ENCODE measurements around the gene ASTN2.

ASTN2 gene

GRCh38 chr9:116991051-116991450 lies 423.8 kb downstream of the ASTN2 start:
- DNase-seq (ENCODE audit: low spot score in 2 of 2) = no peak
- no peak overlapping the region for H3K4me3 Mint-ChIP-seq
- no peaks in the 10 kb centered on the region for H3K4me1 Mint-ChIP-seq
- ATAC-seq (ENCODE audit: low read depth) = no peak
- no peak overlapping the region for H3K27ac Mint-ChIP-seq
- H3K9me3 Mint-ChIP-seq = peaks cover 2% of the 10 kb centered on the region
- H3K27me3 Mint-ChIP-seq = peaks cover 5% of the 10 kb centered on the region
- no peaks in the 10 kb centered on the region for H3K36me3 Mint-ChIP-seq

GRCh38 chr9:116990592-116990991 lies 424.3 kb downstream of the ASTN2 start:
- Mint-ChIP-seq H3K9me3 (peaks cover 2% of the 10 kb centered on the region), H3K4me3 (no peak overlapping the region), H3K36me3 (no peaks in the 10 kb centered on the region), H3K4me1 (no peaks in the 10 kb centered on the region), H3K27ac (no peak overlapping the region), H3K27me3 (peaks cover 5% of the 10 kb centered on the region)
- no peak for ATAC-seq (ENCODE audit: low read depth)
- DNase-seq (ENCODE audit: low spot score in 2 of 2) = no peak

GRCh38 chr9:116987721-116988485 lies 427.0 kb downstream of the ASTN2 start:
- DNase-seq (ENCODE audit: low spot score in 2 of 2) = no peak
- Mint-ChIP-seq H3K27me3 (peaks cover 8% of the 10 kb centered on the region), H3K27ac (no peak overlapping the region), H3K9me3 (peaks cover 2% of the 10 kb centered on the region), H3K36me3 (no peaks in the 10 kb centered on the region), H3K4me3 (no peak overlapping the region), H3K4me1 (no peaks in the 10 kb centered on the region)
- ATAC-seq (ENCODE audit: low read depth) = no peak

DNA sequence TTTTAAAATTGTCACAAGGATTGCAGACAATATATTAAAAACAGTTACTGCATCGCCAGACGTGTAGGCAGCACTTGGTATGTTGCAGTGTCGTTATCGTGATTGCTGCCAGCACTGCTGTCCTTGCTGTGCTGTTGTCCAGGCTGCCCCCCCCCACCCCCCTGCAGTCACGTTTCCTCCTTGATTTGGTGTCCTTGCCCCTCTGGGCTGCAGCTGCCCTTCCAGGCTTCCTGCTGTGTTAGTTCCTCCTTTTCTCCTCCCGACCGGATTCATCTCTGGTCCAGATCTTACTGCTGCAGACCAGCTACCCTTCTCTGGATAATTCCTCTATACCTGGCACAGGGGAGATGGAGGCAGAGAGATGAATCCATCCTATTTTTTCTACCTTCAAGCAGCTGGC lies 428.8 kb downstream of the ASTN2 start:
- no peaks in the 10 kb centered on the region for H3K36me3 Mint-ChIP-seq
- peaks cover 9% of the 10 kb centered on the region for H3K27me3 Mint-ChIP-seq
- H3K4me1 Mint-ChIP-seq = no peaks in the 10 kb centered on the region
- H3K27ac Mint-ChIP-seq = no peak overlapping the region
- DNase-seq (ENCODE audit: low spot score in 2 of 2) (no peak), ATAC-seq (ENCODE audit: low read depth) (no peak)
- H3K9me3 Mint-ChIP-seq = peaks cover 2% of the 10 kb centered on the region
- no peak overlapping the region for H3K4me3 Mint-ChIP-seq

- no peak overlapping the region for H3K4me3 Mint-ChIP-seq
These were observed 429.3 kb downstream of the ASTN2 start for GRCh38 chr9:116985596-116985995.

DNA sequence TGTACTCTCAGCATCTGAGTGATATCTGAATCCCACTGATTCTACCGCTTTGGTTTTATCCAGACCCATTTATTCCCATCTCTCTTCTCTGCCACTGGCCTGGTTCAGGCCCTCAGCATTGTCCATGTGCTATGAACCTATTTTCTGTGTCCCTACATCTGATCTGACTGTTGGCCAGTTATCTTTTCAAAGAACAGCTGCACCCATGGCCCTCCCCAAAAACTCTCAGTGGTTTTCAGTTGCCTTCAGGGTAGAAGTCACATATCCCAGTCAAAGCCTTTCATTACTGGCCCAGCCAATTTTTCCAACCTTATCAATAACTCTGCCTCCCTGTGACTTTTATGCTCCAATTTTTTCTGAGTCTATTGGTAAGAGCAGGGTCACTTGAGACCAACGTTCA lies 430.7 kb downstream of the ASTN2 start:
- no peak for DNase-seq (ENCODE audit: low spot score in 2 of 2)
- H3K4me1 Mint-ChIP-seq = no peaks in the 10 kb centered on the region
- no peak overlapping the region for H3K4me3 Mint-ChIP-seq
- H3K27me3 Mint-ChIP-seq = peaks cover 6% of the 10 kb centered on the region
- no peak for ATAC-seq (ENCODE audit: low read depth)
- no peaks in the 10 kb centered on the region for H3K9me3 Mint-ChIP-seq
- no peaks in the 10 kb centered on the region for H3K36me3 Mint-ChIP-seq
- no peak overlapping the region for H3K27ac Mint-ChIP-seq

More at GRCh38 chr9:116985596-116985995, 429.3 kb downstream of the ASTN2 start:
- Mint-ChIP-seq H3K36me3 (no peaks in the 10 kb centered on the region), H3K4me1 (no peaks in the 10 kb centered on the region), H3K27ac (no peak overlapping the region), H3K9me3 (peaks cover 2% of the 10 kb centered on the region), H3K27me3 (peaks cover 9% of the 10 kb centered on the region)
- no peak for DNase-seq (ENCODE audit: low spot score in 2 of 2)
- no peak for ATAC-seq (ENCODE audit: low read depth)

GRCh38 chr9:116980582-116981120 lies 434.2 kb downstream of the ASTN2 start:
- Mint-ChIP-seq H3K27me3 (peaks cover 7% of the 10 kb centered on the region), H3K4me3 (no peak overlapping the region), H3K9me3 (no peaks in the 10 kb centered on the region), H3K36me3 (no peaks in the 10 kb centered on the region), H3K27ac (no peak overlapping the region), H3K4me1 (no peaks in the 10 kb centered on the region)
- DNase-seq (ENCODE audit: low spot score in 2 of 2) (no peak), ATAC-seq (ENCODE audit: low read depth) (no peak)

DNA sequence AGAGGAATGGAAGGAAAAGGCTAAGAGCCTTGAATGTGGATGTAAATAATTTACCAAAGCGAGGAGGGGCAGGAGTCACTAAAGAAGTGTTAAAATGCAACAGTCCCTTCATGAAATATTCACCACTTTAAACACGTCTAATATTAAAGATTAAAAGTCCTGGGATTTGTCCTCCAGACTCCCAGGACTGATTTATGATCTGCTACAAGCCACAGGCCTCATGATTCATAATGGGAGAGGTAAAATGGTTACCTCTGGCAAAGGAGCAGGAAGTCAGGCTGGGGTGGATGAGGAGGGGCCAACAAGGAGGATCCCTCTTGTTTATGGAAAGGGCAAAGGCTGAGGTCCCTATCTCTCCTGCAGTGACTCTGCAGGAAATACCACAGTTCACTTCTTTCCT lies 435.4 kb downstream of the ASTN2 start:
- H3K4me3 Mint-ChIP-seq = no peak overlapping the region
- no peaks in the 10 kb centered on the region for H3K9me3 Mint-ChIP-seq
- H3K4me1 Mint-ChIP-seq = no peaks in the 10 kb centered on the region
- H3K27me3 Mint-ChIP-seq = peaks cover 6% of the 10 kb centered on the region
- DNase-seq (ENCODE audit: low spot score in 2 of 2) = no peak
- H3K36me3 Mint-ChIP-seq = no peaks in the 10 kb centered on the region
- ATAC-seq (ENCODE audit: low read depth) = no peak
- H3K27ac Mint-ChIP-seq = no peak overlapping the region

- Mint-ChIP-seq H3K9me3 (no peaks in the 10 kb centered on the region), H3K27ac (no peak overlapping the region), H3K36me3 (no peaks in the 10 kb centered on the region), H3K27me3 (peaks cover 6% of the 10 kb centered on the region), H3K4me3 (no peak overlapping the region), H3K4me1 (no peaks in the 10 kb centered on the region)
- no peak for DNase-seq (ENCODE audit: low spot score in 2 of 2)
- no peak for ATAC-seq (ENCODE audit: low read depth)
These were observed 436.7 kb downstream of the ASTN2 start for GRCh38 chr9:116978155-116978554.

GRCh38 chr9:116975126-116975525 lies 439.7 kb downstream of the ASTN2 start:
- H3K27ac Mint-ChIP-seq = no peak overlapping the region
- H3K27me3 Mint-ChIP-seq = peaks cover 3% of the 10 kb centered on the region
- no peaks in the 10 kb centered on the region for H3K36me3 Mint-ChIP-seq
- H3K4me3 Mint-ChIP-seq = no peak overlapping the region
- no peaks in the 10 kb centered on the region for H3K4me1 Mint-ChIP-seq
- DNase-seq (ENCODE audit: low spot score in 2 of 2) (no peak), ATAC-seq (ENCODE audit: low read depth) (no peak)
- H3K9me3 Mint-ChIP-seq = no peaks in the 10 kb centered on the region

GRCh38 chr9:116966199-116966598 lies 448.7 kb downstream of the ASTN2 start:
- no peak overlapping the region for H3K27ac Mint-ChIP-seq
- H3K36me3 Mint-ChIP-seq = no peaks in the 10 kb centered on the region
- H3K4me1 Mint-ChIP-seq = no peaks in the 10 kb centered on the region
- peaks cover 7% of the 10 kb centered on the region for H3K27me3 Mint-ChIP-seq
- H3K9me3 Mint-ChIP-seq = peaks cover 7% of the 10 kb centered on the region
- no peak overlapping the region for H3K4me3 Mint-ChIP-seq
- no peak for ATAC-seq (ENCODE audit: low read depth)
- DNase-seq (ENCODE audit: low spot score in 2 of 2) = no peak

DNA sequence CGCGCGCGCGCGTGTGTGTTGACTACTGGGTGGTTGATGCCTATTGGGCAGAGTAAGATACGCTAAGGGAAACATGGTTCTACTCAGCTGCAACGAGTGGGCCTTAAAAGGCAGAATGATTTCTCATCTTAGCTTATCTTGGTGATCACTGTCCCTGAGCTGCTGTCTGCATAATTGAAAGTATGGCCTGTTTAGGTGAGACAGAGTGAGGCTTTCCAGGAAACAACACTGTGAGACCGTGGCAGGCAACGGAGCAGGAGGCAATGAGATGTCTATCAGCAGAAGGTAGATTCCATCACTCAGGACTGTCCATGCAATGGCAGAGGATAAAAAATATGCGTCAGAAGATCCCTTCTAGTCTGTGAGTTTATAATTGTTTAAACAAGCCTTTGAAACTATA lies 450.6 kb downstream of the ASTN2 start:
- H3K4me1 Mint-ChIP-seq = no peaks in the 10 kb centered on the region
- H3K4me3 Mint-ChIP-seq = no peak overlapping the region
- DNase-seq (ENCODE audit: low spot score in 2 of 2) = no peak
- ATAC-seq (ENCODE audit: low read depth) = no peak
- peaks cover 6% of the 10 kb centered on the region for H3K9me3 Mint-ChIP-seq
- peaks cover 6% of the 10 kb centered on the region for H3K27me3 Mint-ChIP-seq
- no peaks in the 10 kb centered on the region for H3K36me3 Mint-ChIP-seq
- no peak overlapping the region for H3K27ac Mint-ChIP-seq

- H3K4me1 Mint-ChIP-seq = peaks cover 5% of the 10 kb centered on the region
- H3K36me3 Mint-ChIP-seq = no peaks in the 10 kb centered on the region
- peaks cover 4% of the 10 kb centered on the region for H3K9me3 Mint-ChIP-seq
- DNase-seq (ENCODE audit: low spot score in 2 of 2) = no peak
- H3K27ac Mint-ChIP-seq = no peak overlapping the region
- ATAC-seq (ENCODE audit: low read depth) = no peak
- peaks cover 4% of the 10 kb centered on the region for H3K27me3 Mint-ChIP-seq
- H3K4me3 Mint-ChIP-seq = no peak overlapping the region
These were observed 455.0 kb downstream of the ASTN2 start for GRCh38 chr9:116959809-116960208.

DNA sequence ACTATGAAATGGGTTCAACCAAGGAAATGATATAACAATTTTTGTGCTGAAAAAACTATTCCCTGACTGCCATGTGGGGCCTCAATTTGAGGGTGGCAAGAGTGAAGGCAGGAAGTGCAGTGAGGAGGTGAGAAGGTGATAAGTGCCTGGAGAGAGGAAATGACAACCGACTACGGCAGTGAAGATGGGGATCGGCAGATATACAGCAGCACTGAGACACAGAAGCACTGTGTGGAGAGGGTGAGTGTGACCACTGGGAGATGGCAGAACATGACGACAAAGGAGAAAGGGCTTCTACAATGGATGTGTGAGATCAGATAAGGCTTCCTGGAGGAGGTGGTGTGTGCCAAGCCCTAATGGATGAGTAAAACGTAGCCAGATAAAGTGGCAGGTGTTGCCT lies 456.0 kb downstream of the ASTN2 start:
- Mint-ChIP-seq H3K27ac (no peak overlapping the region), H3K27me3 (peaks cover 4% of the 10 kb centered on the region), H3K4me1 (peaks cover 5% of the 10 kb centered on the region), H3K36me3 (no peaks in the 10 kb centered on the region), H3K9me3 (peaks cover 4% of the 10 kb centered on the region), H3K4me3 (no peak overlapping the region)
- no peak for DNase-seq (ENCODE audit: low spot score in 2 of 2)
- no peak for ATAC-seq (ENCODE audit: low read depth)

- Mint-ChIP-seq H3K4me3 (no peak overlapping the region), H3K9me3 (no peaks in the 10 kb centered on the region), H3K27me3 (no peaks in the 10 kb centered on the region), H3K4me1 (peaks cover 5% of the 10 kb centered on the region), H3K27ac (no peak overlapping the region), H3K36me3 (no peaks in the 10 kb centered on the region)
- DNase-seq (ENCODE audit: low spot score in 2 of 2) (no peak), ATAC-seq (ENCODE audit: low read depth) (no peak)
These were observed 460.1 kb downstream of the ASTN2 start for GRCh38 chr9:116954731-116955130.

Data from memory B cell (primary cell).